Activated CD4-positive, alpha-beta T cell treated with anti-CD3 and anti-CD28 coated beads for 1 hour (primary cell): Measurements from ENCODE around the gene C12orf57.

Source experiments
- DNase-seq: peaks from one replicate; pipeline ENCODE4 v3.0.0-alpha.2; 2020

The C12orf57 gene

DNA sequence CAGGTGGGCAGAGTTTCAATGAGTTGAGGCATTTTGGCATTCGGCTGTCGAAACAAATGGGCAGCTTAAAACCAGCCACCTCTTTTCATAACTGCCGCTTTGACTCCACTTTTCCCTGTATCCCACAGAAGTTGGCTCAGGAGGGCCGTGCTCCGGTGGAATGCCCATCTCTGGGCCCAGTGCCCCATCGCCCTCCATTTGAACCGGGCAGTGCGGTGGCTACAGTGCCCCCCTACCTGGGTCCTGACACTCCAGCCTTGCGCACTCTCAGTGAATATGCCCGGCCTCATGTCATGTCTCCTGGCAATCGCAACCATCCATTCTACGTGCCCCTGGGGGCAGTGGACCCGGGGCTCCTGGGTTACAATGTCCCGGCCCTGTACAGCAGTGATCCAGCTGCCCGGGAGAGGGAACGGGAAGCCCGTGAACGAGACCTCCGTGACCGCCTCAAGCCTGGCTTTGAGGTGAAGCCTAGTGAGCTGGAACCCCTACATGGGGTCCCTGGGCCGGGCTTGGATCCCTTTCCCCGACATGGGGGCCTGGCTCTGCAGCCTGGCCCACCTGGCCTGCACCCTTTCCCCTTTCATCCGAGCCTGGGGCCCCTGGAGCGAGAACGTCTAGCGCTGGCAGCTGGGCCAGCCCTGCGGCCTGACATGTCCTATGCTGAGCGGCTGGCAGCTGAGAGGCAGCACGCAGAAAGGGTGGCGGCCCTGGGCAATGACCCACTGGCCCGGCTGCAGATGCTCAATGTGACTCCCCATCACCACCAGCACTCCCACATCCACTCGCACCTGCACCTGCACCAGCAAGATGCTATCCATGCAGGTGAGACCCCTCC, 5.2 kb upstream of the C12orf57 start:
- no peak for DNase-seq

DNA sequence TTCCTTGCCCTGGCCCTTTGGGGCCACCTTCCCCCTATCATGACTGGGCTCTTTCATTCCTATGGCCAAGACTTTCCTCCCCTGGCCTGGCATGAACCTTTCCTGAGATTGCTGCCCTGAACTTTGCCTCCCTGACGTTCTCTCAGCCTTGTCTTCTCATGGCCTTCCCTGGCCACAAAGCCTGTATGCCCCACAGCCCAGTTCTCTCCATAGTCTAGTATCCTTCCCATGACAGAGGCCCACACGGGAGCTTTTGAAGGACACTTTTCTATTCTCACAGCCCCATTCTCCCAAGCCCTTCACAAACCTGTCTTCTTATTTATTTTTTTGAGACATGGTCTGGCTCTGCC, 4.7 kb upstream of the C12orf57 start:
- DNase-seq: no peak

DNA sequence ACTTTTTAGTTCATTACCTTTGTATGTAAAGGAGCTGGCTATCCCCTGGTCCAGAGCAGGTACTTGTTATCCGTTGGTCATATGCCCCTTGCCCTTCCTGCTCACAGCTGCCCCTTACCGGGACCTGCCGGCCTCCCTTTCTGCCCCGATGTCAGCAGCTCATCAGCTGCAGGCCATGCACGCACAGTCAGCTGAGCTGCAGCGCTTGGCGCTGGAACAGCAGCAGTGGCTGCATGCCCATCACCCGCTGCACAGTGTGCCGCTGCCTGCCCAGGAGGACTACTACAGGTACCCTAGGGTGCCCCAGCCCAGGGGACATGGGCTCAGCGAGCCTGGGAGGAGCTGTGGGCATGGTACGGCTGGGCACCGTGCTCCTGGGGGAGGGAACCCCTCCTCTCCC, 2.6 kb upstream of the C12orf57 start:
- no peak for DNase-seq

DNA sequence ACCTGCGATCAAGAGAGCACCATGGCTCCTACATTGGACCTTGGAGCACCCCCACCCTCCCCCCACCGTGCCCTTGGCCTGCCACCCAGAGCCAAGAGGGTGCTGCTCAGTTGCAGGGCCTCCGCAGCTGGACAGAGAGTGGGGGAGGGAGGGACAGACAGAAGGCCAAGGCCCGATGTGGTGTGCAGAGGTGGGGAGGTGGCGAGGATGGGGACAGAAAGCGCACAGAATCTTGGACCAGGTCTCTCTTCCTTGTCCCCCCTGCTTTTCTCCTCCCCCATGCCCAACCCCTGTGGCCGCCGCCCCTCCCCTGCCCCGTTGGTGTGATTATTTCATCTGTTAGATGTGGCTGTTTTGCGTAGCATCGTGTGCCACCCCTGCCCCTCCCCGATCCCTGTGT, 2.0 kb upstream of the C12orf57 start:
- no peak for DNase-seq

DNA sequence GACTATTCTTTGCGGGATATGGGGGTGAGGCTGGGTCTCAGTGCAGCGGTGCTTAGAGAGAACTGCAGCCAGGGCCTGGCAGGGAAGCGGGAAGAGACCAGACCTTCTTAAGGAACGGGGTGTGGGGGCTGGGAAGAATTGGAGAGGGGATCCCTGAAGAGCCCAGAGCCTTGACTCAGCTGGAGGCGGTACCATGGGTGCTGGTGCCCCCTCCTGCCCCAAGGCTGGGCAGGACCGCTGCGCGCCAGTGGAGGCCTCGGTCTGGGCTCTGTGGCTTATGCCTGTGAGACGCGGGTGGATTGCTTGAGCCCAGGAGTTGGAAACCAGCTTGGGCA, 1.5 kb upstream of the C12orf57 start:
- no peak for DNase-seq

DNA sequence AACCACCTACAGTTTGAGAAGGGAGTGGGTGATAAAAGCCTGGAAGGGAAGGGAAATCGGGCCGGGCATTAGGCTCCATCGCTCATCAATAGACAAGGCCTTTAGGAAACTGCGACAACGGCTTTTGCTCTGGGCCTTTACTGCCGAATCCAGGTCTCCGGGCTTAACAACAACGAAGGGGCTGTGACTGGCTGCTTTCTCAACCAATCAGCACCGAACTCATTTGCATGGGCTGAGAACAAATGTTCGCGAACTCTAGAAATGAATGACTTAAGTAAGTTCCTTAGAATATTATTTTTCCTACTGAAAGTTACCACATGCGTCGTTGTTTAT, 467 bp upstream of the C12orf57 start:
- peak; percentile 61 for DNase-seq

DNA sequence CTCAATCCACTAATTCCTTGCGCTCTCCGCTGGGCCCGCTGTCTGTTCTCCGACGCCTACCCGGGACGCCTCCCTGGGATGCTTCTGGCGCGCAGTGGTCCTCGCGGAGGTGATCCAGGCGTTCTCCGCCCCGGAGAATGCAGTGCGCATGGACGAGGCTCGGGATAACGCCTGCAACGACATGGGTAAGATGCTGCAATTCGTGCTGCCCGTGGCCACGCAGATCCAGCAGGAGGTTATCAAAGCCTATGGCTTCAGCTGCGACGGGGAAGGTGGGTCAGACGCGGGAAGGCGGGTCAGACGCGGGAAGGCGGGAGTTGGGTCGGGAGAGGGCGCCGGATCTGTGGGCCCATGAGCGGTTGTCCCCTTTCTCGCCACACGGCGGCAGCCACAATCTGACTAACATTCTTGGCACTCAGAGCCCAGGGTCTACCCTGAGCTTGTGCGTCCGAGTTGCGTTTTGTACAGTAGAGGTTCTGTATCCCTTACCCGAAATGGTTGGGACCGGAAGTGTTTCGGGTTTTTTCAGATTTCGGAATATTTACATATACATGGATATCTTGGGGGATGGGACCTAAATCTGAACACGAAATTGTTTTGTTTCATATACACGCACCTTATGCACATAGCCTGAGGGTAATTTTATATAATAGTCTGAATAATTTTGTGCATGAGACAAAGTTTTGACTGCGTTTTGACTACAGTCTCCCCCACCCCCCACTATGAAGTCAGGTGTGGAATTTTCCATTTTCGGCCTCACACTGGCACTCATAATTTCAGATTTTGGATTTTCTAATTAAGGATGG, 762 bp downstream of the C12orf57 start:
- DNase-seq: peak; percentile 80

DNA sequence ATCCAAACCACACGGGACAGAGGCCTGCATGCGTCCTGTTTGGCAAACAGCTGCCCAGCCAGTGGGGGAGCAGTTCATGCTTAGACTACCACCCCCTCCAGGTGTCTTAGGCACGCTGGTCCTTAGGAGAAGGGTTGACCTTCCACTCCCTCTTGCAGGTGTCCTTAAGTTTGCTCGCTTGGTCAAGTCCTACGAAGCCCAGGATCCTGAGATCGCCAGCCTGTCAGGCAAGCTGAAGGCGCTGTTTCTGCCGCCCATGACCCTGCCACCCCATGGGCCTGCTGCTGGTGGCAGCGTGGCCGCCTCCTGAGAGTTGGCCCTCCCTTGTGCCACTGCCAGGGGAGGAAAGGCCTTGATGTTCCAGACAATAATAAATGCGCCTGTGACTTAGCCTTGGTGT, 1.8 kb downstream of the C12orf57 start:
- DNase-seq: no peak

DNA sequence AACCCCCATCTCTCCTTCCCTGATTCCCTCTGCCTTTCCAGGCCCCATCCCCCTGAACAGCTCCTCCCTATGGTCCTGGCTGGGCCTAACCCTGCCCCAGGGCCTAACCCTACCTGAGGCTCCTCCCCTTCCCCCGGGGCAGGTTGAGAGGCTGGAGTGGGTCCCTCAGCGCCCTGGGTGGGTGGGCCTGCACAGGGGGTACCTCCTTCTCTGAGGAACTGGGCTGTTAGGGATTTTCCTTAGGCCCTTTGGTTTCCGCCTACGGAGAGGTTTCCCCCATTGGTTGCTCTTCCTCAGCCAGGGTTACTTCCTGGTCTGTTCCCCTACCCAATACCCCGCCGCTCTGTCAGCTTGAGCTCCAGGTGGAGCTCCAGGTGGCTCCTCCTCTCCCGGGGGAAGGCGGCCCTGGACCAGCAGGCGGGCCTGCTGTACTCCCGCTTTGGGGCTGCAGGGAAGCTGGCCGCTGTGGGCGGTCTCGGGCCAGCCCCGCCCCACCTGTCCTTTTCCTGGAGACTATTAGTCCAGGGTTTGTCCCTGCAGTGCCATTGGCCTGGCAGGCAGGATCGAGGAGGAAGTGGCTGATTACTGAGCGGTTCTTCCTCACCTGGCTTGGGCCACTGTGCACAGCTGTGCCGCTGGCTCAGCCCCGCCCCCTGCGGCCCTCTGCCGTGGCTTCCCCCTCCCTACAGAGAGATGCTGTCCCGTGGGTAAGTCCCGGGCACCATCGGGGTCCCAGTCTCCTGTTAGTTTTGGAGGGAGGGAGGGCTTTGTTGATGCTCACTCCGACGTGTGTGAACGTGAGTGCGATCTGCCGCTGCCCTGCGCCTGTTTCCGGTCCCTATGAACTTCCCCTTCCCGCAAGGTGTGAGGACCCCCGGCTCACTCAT, 2.5 kb downstream of the C12orf57 start:
- DNase-seq: no peak

DNA sequence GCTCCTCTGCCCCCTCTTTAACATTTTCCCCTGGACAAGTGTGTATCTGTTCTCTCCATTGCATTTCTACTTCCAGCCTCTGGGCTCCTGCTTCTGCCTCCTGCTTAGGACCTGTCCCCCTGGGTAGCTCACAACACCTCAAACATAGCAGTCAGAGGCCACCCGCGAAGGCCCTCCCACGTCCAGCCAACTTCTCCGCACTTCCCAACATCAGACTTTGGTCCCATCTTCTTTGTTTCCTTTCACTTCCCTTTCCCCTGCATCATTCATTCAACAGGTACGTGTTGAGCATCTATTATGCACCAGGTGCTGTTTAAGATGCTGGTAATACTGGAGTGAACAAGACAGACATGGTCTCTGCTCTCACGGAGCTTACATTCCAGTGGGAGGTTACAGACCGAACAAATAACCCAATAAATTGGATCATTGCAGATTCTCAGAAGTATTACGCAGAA, 3.1 kb downstream of the C12orf57 start:
- no peak for DNase-seq

DNA sequence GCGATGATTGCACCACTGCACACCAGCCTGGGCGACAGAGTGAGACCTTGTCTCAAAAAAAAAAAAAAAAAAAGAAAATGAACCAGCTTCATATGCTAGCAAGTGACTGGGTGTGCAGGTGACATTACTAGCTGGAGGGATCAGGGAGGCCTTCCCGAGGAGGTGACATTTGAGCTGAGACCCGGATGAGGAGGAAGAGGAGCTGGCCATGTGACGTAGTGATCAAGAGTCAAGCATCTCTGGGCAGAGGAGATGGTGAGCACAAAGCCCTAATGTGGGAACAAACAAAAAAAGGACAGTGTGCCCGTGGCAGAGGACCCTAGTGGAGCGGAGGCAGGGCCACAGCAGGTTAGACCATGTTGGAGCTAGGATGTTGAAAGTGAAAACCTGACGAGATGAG, 3.8 kb downstream of the C12orf57 start:
- no peak for DNase-seq

DNA sequence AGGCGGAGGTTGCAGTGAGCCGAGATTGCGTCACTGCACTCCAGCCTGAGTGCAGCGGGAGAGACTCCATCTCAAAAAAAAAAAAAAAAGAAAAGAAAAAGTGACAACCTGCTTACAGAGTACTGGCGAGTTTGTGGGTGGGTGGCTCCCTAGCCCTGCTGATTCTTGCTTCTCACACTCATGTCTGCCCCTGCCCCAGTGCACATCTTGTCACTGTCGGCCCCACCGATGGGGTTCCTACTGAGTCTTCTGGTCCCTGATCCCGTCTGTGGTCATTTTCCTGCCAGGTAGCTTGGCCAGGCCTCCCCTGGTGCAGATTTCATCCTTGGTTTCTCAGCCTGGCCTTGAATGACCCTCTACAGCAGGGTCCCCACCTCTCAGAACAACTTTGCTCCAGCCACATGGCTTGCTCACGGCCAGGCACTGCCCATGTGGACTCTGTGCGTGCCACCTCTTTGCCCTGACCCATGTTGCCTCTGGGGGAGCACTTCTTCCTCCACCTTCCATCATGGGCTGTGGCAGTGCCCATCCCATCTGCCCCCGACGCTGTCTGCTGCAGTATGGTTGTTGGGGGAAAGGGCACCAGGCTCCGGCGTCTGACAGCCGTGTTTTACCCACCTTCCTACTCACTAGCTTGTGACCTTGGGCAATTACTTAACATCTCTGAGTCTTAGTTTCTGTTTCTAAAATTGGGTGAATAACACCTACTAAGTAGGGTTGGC, 5.2 kb downstream of the C12orf57 start:
- DNase-seq: no peak

DNA sequence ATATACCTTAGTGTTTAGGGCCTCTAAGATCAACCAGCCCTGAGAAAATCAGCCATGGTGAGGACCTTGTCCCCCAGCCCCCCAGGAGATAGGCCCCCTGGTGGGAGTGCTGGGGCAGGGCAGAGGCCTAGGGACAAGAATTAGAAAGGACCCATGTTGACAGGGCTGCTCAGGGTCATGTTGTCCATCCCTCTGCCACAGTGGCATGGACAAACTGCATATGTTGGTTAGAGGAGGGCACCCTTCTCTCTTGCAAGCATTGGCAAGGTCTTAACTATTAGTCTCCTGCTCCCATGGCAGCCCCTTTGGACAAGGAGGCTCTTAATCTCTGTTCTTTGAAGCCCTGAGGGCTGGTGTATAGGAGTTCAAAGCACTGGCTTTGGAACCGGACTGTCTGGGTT, 6.6 kb downstream of the C12orf57 start:
- no peak for DNase-seq

DNA sequence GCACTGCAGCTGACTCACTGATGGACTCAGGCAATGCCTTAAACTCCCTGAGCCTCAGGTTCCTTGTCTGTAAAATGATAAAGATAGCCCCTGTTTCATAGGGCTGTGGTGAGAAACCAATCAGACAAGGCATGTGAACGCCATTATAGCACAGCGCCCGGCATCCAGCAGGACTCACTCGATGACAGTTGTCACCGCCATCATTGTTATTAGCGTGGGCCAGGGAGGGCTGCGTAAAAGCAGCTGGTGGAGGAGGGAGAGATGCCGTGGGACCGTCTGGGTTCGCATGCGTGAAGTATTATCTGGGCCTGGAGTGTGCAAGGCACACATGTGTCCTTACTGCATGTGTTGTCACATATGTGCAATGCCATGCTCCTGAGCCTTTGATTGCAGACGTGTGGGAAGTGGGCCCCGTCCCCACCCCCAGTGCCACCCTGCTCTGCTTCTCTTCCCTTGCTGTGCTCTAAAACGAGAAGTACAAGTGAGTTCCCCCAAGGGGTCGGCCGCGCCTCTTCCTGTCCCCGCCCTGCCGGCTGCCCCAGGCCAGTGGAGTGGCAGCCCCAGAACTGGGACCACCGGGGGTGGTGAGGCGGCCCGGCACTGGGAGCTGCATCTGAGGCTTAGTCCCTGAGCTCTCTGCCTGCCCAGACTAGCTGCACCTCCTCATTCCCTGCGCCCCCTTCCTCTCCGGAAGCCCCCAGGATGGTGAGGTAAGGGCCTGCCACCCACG, 7.2 kb downstream of the C12orf57 start, which contains the start of gene PTPN6:
TSS of gene PTPN6 (plus strand) at position 546 of the 730 bp plus-strand sequence. CDS start at position 703, 157 bp downstream.
- no peak for DNase-seq

DNA sequence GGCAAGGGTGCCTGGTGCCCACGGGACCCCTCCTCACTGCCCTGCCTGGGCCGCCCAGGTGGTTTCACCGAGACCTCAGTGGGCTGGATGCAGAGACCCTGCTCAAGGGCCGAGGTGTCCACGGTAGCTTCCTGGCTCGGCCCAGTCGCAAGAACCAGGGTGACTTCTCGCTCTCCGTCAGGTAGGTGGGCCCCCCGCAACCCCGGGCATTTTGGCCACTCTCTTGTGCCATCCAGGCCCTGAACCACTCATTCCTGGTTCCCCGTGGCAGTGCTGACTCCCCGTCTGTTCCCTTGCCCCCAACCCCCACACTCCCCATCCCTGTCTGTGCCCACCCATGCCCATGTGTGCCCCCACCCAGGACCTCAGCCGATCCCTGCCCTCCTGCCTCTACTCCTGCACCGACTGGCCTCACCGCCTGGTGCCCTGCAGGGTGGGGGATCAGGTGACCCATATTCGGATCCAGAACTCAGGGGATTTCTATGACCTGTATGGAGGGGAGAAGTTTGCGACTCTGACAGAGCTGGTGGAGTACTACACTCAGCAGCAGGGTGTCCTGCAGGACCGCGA, 7.8 kb downstream of the C12orf57 start:
- no peak for DNase-seq

DNA sequence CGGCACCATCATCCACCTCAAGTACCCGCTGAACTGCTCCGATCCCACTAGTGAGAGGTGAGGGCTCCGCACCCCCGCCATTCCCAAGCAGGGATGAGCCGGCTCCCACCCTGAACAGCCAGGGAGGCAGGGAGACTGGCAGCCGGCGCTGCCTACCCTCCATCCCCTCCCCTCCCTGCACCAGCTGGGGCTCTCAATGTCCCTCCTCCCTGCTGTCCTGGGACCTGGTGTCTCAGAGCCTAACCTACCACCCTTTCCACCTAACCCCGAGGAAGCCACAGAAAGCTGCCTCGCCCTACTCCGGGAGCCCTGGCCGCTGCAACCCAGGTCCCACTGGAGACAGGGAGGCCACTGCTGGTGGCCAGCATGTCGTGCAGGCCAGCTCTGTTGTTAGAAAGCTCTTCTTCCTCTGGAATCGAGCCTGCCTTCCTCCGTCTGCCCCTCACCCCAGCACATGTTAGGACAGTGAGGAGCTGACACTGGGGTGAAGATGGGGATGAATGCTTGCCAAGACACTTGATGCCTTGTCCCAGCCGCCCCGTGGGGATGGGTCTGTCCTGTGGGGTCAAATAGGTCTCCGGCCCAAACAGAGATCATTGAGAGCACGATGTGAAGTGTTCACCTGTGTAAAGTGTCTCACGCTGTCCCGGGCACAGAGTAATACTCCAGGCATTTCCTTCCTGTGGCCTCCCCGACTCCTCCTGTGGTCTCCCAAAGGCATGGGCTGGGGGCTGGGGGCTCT, 8.5 kb downstream of the C12orf57 start:
- no peak for DNase-seq

DNA sequence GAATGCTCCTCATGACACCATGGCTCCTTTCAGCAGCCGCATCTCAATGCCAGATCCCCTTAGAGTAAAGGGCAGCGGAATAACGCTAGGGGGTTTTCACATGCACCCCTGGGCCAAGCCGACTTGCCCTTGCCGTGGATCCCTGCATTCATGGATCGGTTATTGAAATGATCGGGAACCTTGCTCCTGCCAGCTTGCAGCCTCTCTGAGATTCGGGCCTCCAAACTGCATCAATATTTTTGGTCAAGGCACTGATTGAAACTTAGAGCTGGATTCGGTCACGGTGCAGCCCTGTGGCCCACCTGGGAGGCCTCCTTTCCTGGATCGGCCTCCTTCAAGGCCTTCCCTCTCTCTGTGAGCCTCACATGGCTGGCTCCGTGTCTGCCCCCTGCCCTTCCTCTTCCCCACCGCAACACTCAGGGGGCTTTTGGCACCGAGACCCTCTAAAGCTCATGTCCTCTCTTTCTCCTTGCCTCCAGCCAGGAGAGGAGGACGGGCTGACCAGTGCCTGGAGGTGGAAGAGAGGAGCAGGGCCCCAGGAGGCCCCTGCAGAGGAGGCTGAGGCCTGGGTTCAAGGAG, 9.1 kb downstream of the C12orf57 start:
- DNase-seq: no peak

DNA sequence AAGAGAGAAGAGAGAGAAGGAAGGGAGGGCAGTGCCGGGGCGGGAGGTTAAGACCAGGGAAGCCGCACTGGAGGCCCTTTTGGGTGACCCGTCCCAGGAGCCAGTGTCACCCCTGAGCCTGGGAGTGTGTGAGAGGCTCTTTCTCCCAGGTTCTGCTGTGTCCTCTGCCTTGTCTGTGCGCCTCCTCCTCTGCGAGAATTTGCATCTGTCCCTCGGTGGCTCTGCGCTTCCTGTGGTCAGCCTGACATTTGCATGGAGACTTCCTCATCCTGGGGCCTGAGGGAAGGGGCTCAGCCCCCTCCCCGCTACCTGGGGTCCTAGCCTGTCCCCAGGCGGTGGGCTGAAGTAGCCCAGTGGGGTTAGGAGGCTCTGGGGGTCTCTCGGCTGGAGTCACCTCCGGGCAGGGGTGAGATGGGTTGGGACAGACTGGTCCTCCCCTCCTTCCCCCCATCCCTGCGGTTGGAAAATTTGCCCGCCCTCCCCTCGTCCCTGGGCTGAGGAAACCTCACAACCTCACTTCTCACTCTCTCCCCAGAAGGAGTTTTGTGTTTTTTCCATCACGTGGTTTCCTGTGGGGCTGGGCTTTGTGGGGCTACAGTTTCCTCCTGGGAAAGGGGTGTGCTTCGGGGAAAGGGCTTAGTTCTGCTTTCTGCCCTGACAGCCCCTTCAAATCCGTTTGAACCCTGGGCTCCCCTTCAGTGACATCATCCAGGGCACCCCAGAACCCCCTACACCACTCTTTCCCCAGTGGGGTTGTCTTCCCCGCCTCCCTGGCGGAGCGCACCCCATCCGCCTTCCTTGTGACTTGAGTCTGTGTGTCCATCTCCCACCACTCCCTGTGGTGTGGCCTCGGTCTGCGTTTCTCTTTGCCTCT, 9.9 kb downstream of the C12orf57 start:
- DNase-seq: peak; percentile 77

DNA sequence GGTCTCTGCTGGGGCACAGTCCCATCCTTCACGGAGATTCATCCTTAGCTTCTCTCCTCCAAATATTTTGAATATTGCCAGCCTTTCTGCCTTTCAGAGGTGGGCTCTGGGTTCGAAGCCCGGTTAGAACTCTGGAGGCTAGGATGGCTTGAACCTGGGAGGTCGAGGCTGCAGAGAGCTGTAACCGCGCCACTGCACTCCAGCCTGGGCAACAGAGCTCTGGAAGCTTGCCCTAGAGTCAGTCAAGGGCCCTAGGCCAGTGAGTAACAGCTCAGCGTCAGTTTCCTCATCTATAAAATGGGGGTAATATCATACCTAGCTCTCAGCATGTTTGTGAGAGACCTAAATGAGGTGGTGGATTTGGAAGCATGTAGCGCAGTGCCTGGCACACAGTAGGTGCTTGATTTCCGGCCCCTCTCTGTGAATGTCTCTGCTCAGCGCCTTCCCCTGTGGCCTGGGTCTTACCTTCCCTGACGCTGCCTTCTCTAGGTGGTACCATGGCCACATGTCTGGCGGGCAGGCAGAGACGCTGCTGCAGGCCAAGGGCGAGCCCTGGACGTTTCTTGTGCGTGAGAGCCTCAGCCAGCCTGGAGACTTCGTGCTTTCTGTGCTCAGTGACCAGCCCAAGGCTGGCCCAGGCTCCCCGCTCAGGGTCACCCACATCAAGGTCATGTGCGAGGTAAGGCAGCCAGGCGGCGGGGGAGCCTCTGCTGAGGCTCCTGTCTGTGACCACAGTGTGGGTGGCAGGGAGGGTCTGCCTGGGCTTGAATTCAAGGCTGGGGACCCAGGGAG, 10.7 kb downstream of the C12orf57 start:
- no peak for DNase-seq
